Ishikawa (cell line): Measurements from ENCODE around the gene NDUFA3.

ENCODE experiments used
- CEBPB ChIP-seq: IDR thresholded peaks from 2 replicates; pipeline ENCODE4 v1.6.1; 2012
- CREB1 ChIP-seq: IDR thresholded peaks from 2 replicates; pipeline ENCODE4 v1.6.1; 2012; ENCODE audit warnings: low read depth
- EGR1 ChIP-seq: IDR thresholded peaks from 2 replicates; pipeline ENCODE4 v1.6.1; 2012
- EP300 ChIP-seq: IDR thresholded peaks from 2 replicates; pipeline ENCODE4 v1.6.1; 2012; ENCODE audit warnings: borderline replicate concordance
- FOXM1 ChIP-seq: IDR thresholded peaks from 2 replicates; pipeline ENCODE4 v1.6.1; 2012; ENCODE audit warnings: low read depth, borderline replicate concordance
- NFIC ChIP-seq: IDR thresholded peaks from 2 replicates; pipeline ENCODE4 v1.6.1; 2012
- RAD21 ChIP-seq: IDR thresholded peaks from 2 replicates; pipeline ENCODE4 v1.6.1; 2012; ENCODE audit warnings: low read depth
- TAF1 ChIP-seq: IDR thresholded peaks from 2 replicates; pipeline ENCODE4 v1.6.1; 2012; ENCODE audit warnings: low read depth, mild to moderate bottlenecking
- TCF12 ChIP-seq: IDR thresholded peaks from 2 replicates; pipeline ENCODE4 v1.6.1; 2012; ENCODE audit warnings: low read depth
- TEAD4 ChIP-seq: IDR thresholded peaks from 2 replicates; pipeline ENCODE4 v1.6.1; 2012
- YY1 ChIP-seq: IDR thresholded peaks from 2 replicates; pipeline ENCODE4 v1.6.1; 2012; ENCODE audit warnings: low read depth
- ZBTB7A ChIP-seq: IDR thresholded peaks from 2 replicates; pipeline ENCODE4 v1.6.1; 2012; ENCODE audit warnings: low read depth
- TF ChIP-seq, protein P1 (sequence below): IDR thresholded peaks from 2 replicates; pipeline ENCODE4 v1.6.1; 2012
- TF ChIP-seq, protein P2 (sequence below): IDR thresholded peaks from 2 replicates; pipeline ENCODE4 v1.6.1; 2012
- TF ChIP-seq, protein P3 (sequence below): IDR thresholded peaks from 2 replicates; pipeline ENCODE4 v1.6.1; 2012; ENCODE audit warnings: low read depth, mild to moderate bottlenecking

The NDUFA3 gene

DNA sequence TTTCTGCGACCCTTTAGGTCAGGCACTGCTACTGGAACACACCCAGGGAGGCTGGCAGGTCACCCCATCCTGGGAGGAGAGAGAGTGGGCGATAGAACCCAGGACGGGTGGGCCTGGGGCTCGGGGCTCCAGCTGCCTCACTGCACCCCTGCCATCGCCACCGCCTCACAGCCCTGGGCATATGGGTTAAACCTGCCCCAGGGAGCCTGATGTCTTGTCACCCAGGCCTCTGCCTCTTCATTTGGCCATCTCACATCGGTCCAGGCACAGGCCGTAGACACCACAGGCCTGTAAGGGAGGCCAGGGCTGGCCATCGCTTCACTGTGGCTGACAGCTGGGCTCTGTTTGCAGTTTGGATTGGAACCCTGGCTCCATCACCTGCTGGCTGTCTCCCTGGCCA is 23.1 kb downstream of the NDUFA3 start:
- no peak for TF ChIP-seq EGR1
- no peak for TF ChIP-seq CREB1
- TF ChIP-seq TAF1 = no peak
- TF ChIP-seq NFIC = no peak
- TF ChIP-seq, protein P1, sequence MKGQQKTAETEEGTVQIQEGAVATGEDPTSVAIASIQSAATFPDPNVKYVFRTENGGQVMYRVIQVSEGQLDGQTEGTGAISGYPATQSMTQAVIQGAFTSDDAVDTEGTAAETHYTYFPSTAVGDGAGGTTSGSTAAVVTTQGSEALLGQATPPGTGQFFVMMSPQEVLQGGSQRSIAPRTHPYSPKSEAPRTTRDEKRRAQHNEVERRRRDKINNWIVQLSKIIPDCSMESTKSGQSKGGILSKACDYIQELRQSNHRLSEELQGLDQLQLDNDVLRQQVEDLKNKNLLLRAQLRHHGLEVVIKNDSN = no peak
- no peak for TF ChIP-seq TEAD4
- TF ChIP-seq ZBTB7A = no peak
- no peak for TF ChIP-seq TCF12
- no peak for TF ChIP-seq RAD21
- no peak for TF ChIP-seq YY1

DNA sequence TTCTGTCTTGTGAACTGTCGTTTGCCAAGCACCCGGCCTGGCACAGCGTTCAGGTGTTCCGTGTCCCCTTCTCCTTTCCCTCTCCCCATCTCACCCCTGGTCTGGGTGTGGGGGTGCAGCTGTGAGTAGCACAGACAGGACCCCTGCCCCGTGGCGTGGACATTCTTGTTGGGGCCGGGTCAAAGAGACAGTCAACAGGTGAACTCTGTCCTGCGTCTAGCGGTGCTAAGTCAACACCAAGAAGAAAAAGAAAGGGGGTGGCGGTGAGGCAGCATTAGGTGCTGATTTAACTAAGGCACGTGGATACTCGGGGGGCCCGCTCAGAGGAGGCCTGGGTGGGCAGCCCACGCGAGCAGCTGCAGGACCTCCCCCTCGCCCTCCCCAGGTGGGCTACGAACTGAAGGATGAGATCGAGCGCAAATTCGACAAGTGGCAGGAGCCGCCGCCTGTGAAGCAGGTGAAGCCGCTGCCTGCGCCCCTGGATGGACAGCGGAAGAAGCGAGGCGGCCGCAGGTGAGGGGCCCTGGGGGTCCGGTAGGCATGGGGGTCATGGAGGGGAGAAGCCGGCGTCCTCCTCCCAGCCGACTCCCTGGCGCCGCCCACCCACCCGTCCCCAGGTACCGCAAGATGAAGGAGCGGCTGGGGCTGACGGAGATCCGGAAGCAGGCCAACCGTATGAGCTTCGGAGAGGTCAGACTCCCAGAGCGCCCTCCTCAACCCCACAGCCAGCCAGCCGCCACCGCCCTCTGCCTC is 25.2 kb downstream of the NDUFA3 start:
- no peak for TF ChIP-seq NFIC
- no peak for TF ChIP-seq TCF12
- no peak for TF ChIP-seq TAF1
- no peak for TF ChIP-seq FOXM1
- TF ChIP-seq EGR1 = no peak
- no peak for TF ChIP-seq CREB1
- TF ChIP-seq, protein P1 = no peak
- no peak for TF ChIP-seq EP300
- TF ChIP-seq, protein P2, sequence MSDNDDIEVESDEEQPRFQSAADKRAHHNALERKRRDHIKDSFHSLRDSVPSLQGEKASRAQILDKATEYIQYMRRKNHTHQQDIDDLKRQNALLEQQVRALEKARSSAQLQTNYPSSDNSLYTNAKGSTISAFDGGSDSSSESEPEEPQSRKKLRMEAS = no peak
- no peak for TF ChIP-seq YY1
- TF ChIP-seq RAD21 = no peak
- TF ChIP-seq CEBPB = no peak
- no peak for TF ChIP-seq TEAD4
- TF ChIP-seq ZBTB7A = no peak
- TF ChIP-seq, protein P3, sequence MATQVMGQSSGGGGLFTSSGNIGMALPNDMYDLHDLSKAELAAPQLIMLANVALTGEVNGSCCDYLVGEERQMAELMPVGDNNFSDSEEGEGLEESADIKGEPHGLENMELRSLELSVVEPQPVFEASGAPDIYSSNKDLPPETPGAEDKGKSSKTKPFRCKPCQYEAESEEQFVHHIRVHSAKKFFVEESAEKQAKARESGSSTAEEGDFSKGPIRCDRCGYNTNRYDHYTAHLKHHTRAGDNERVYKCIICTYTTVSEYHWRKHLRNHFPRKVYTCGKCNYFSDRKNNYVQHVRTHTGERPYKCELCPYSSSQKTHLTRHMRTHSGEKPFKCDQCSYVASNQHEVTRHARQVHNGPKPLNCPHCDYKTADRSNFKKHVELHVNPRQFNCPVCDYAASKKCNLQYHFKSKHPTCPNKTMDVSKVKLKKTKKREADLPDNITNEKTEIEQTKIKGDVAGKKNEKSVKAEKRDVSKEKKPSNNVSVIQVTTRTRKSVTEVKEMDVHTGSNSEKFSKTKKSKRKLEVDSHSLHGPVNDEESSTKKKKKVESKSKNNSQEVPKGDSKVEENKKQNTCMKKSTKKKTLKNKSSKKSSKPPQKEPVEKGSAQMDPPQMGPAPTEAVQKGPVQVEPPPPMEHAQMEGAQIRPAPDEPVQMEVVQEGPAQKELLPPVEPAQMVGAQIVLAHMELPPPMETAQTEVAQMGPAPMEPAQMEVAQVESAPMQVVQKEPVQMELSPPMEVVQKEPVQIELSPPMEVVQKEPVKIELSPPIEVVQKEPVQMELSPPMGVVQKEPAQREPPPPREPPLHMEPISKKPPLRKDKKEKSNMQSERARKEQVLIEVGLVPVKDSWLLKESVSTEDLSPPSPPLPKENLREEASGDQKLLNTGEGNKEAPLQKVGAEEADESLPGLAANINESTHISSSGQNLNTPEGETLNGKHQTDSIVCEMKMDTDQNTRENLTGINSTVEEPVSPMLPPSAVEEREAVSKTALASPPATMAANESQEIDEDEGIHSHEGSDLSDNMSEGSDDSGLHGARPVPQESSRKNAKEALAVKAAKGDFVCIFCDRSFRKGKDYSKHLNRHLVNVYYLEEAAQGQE = no peak

DNA sequence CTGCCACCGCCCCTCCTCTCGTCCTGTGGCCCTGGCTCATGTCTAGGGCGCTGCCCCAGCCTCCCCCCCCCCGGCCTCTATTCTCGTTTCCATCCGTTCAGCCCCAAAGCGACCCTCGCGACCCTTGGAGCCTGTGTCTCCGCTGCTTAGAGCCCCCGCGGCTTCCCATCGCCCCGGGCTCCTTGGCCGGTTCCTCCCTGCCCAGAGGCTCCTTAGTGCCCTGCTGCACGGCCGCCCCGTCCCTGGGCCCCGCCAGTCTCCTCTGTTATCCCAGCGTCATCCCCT is 25.7 kb downstream of the NDUFA3 start:
- TF ChIP-seq EGR1 (no peak), EP300 (no peak), CEBPB (no peak), FOXM1 (no peak), CREB1 (no peak), NFIC (no peak), RAD21 (no peak), TCF12 (no peak), ZBTB7A (no peak), TEAD4 (no peak), YY1 (no peak), TAF1 (no peak)
- TF ChIP-seq, protein P3 = no peak
- TF ChIP-seq, protein P1 = no peak
- TF ChIP-seq, protein P2 = no peak

DNA sequence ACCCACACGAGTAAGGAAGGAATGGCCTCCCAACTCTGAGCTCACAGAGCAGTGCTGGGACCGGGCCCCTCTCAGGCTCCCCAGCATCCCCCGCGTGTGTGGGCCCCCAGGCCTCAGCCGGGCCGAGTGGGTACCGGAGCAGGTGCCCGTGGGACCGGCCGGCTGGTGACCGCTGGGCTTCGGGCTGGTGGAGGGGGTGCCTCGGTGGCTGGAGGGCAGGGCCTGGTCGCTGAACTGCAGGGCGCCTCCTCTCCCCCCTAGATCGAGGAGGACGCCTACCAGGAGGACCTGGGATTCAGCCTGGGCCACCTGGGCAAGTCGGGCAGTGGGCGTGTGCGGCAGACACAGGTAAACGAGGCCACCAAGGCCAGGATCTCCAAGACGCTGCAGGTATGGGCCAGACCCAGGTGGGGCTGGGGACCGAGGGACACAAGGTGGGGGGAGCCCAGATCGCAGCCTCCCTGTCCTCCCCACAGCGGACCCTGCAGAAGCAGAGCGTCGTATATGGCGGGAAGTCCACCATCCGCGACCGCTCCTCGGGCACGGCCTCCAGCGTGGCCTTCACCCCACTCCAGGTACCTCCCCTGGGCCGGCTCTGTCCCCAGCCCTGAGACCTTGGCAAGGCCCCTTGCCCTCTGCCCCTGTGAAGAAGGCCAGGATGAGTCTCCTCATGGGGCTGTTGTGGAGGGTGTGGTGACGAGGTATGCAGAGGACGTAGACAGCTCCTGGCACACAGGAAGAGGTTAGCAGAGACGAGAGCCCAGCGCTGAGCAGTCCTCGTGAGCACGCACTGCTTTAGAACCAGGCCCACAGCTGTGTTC is 26.4 kb downstream of the NDUFA3 start:
- TF ChIP-seq TCF12 (no peak), TAF1 (no peak), YY1 (no peak), ZBTB7A (no peak), EGR1 (no peak), CREB1 (no peak)
- TF ChIP-seq, protein P2 = no peak
- TF ChIP-seq, protein P1 = no peak

DNA sequence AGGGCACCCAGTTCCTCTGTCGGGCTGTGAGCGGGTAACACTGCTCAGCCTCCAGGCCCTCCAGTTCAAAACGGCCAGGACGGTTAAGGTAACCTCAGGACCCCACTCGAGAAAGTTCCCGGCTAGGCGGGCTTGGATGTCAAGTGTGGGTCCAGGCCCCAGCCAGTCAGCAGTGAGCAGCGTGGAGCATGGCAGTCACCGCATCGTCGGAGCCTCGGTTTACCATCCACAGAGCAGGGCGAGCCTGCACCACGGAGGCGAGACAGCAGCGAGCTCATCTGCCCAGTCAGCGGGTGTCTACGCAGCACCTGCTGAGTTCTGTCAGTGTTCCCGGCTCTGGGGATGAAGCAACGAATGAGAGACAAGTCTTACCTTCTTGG is 27.0 kb downstream of the NDUFA3 start:
- TF ChIP-seq, protein P2 = no peak
- TF ChIP-seq CREB1 (no peak), TEAD4 (no peak), ZBTB7A (no peak), CEBPB (no peak), RAD21 (no peak), EP300 (no peak)
- TF ChIP-seq, protein P3 = no peak
- TF ChIP-seq, protein P1 = no peak
